T-helper 2 cell treated with Interferon-gamma antibody and Interleukin-4, amounts not matched to agents 5 μg/mL and 100 μg/mL, for 36 hours (primary cell): ENCODE results near the gene TSPAN11.

Experiments used
- DNase-seq: peaks from one replicate; pipeline ENCODE4 v3.0.0; 2021; ENCODE audit warnings: low spot score
- H3K27ac Mint-ChIP-seq: one replicate; pipeline ENCODE4 v1.8.0; 2021; ENCODE audit warnings: mild to moderate bottlenecking, mixed read lengths
- H3K27me3 Mint-ChIP-seq: one replicate; pipeline ENCODE4 v1.8.0; 2021; ENCODE audit warnings: low read depth, mixed read lengths
- H3K36me3 Mint-ChIP-seq: one replicate; pipeline ENCODE4 v1.8.0; 2021; ENCODE audit warnings: low read depth, mixed read lengths
- H3K4me1 Mint-ChIP-seq: one replicate; pipeline ENCODE4 v1.8.0; 2021; ENCODE audit warnings: low read depth, mixed read lengths
- H3K4me3 Mint-ChIP-seq: one replicate; pipeline ENCODE4 v1.8.0; 2022; ENCODE audit warnings: mild to moderate bottlenecking, moderate library complexity, mixed read lengths
- H3K9me3 Mint-ChIP-seq: one replicate; pipeline ENCODE4 v1.8.0; 2021; ENCODE audit warnings: mixed read lengths

Gene TSPAN11

GRCh38 chr12:31041033-31041564 lies 114.6 kb downstream of the TSPAN11 start:
- Mint-ChIP-seq H3K27me3 (peaks cover 5% of the 10 kb centered on the region), H3K4me1 (peaks cover 2% of the 10 kb centered on the region), H3K27ac (no peak overlapping the region), H3K9me3 (no peaks in the 10 kb centered on the region), H3K4me3 (no peak overlapping the region), H3K36me3 (no peaks in the 10 kb centered on the region)
- DNase-seq: no peak
